ENCODE measurements around the gene DNAH3.

The DNAH3 gene

GRCh38 chr16:20900299-20901067, 250.2 kb downstream of the DNAH3 start, which contains the start of the genes DCUN1D3 and LYRM1:
Gene DCUN1D3, minus strand, starts transcription at chr16:20900358. Its CDS starts 37,820 bp downstream, at chr16:20862538.
Gene LYRM1, plus strand, starts transcription at chr16:20900771. Its CDS starts 14,785 bp downstream, at chr16:20915556.
- no peaks in the 10 kb centered on the region for H3K9me3 ChIP-seq (ENCODE audit: control insufficient read depth in 5 of 5, low read length in 5 of 5)
- H3K4me3 ChIP-seq (ENCODE audit: low read depth in 1 of 5, low read length in 5 of 5) = peak within 1 kb of the TSS; percentile 88 to 95 (median 94)
- H3K27ac ChIP-seq (ENCODE audit: low read depth, low read length) = peak within 1 kb of the TSS; percentile 97
- H3K4me1 ChIP-seq (ENCODE audit: control insufficient read depth in 5 of 5, insufficient read depth in 5 of 5, low read length in 5 of 5) = peaks cover 5 to 80% (median 77%) of the 10 kb centered on the region in 5 donors
- H3K36me3 ChIP-seq (ENCODE audit: control insufficient read depth in 5 of 5, insufficient read depth in 5 of 5, low read length in 5 of 5) = peaks cover 10 to 14% (median 13%) of the 10 kb centered on the region in 5 donors
- peak within 1 kb of the TSS; percentile 96 to 100 (median 98) for H3K9ac ChIP-seq (ENCODE audit: low read length in 5 of 5)
- no peaks in the 10 kb centered on the region for H3K27me3 ChIP-seq (ENCODE audit: control insufficient read depth in 5 of 5, insufficient read depth in 4 of 5, low read length in 5 of 5)

DNA sequence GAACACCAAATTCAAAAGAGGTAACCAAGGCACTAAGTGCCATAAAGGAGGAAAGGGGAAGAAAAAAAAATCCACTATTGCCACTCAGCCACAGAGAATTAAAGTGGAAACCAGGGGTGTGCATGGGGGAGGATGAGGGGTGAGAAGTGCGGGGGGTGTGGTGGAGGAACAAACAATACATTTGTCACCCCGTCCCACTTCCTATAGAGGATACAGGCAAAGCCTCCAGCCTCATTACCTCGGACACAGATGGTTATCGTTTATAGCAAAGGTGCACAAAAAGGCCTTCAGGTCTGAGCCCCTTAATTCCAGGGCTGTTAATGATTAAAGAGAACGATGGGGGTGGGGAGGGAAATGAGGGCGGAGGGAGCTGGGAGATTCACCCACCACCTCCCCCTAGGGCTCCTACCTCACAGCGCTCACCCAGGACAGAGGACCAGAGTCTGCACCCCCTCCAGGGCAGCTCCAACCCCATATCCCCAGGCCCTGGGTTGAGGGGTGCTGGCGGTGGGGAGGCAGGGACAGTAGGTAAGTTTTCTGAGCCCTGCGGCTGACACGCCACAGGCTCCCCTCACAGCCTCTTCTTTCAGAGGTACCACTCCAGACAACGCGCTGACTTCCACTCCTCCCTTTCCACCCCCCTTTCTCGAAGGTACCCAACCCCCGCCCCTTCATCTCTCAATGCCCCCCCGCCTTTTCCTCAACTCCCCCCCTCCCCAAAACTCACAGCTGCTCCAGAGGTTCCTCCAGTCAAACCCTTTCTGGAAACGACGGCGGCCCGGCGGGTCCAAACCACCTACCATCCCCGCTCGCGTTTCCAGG, 251.0 kb downstream of the DNAH3 start:
- peak overlapping the region; percentile 94 to 100 (median 96) for H3K9ac ChIP-seq (ENCODE audit: low read length in 5 of 5)
- H3K4me1 ChIP-seq (ENCODE audit: control insufficient read depth in 5 of 5, insufficient read depth in 5 of 5, low read length in 5 of 5) = peaks cover 5 to 81% (median 72%) of the 10 kb centered on the region in 5 donors

GRCh38 chr16:20899071-20899470, 251.6 kb downstream of the DNAH3 start:
- peaks cover 15 to 23% (median 23%) of the 10 kb centered on the region in 5 donors for H3K36me3 ChIP-seq (ENCODE audit: control insufficient read depth in 5 of 5, insufficient read depth in 5 of 5, low read length in 5 of 5)
- peaks cover 5 to 81% (median 72%) of the 10 kb centered on the region in 5 donors for H3K4me1 ChIP-seq (ENCODE audit: control insufficient read depth in 5 of 5, insufficient read depth in 5 of 5, low read length in 5 of 5)
- no peaks in the 10 kb centered on the region for H3K9me3 ChIP-seq (ENCODE audit: control insufficient read depth in 5 of 5, low read length in 5 of 5)
- H3K27me3 ChIP-seq (ENCODE audit: control insufficient read depth in 5 of 5, insufficient read depth in 4 of 5, low read length in 5 of 5) = no peaks in the 10 kb centered on the region
- peak overlapping the region; percentile 88 to 95 (median 94) for H3K4me3 ChIP-seq (ENCODE audit: low read depth in 1 of 5, low read length in 5 of 5)
- H3K27ac ChIP-seq (ENCODE audit: low read depth, low read length) = peak overlapping the region; percentile 97
- peak overlapping the region; percentile 94 to 100 (median 96) for H3K9ac ChIP-seq (ENCODE audit: low read length in 5 of 5)

More for the DNA sequence above, 251.0 kb downstream of the DNAH3 start:
- peak overlapping the region; percentile 97 for H3K27ac ChIP-seq (ENCODE audit: low read depth, low read length)
- H3K36me3 ChIP-seq (ENCODE audit: control insufficient read depth in 5 of 5, insufficient read depth in 5 of 5, low read length in 5 of 5) = peaks cover 15 to 17% (median 17%) of the 10 kb centered on the region in 5 donors
- H3K27me3 ChIP-seq (ENCODE audit: control insufficient read depth in 5 of 5, insufficient read depth in 4 of 5, low read length in 5 of 5) = no peaks in the 10 kb centered on the region
- H3K4me3 ChIP-seq (ENCODE audit: low read depth in 1 of 5, low read length in 5 of 5) = peak overlapping the region; percentile 88 to 95 (median 94)
- H3K9me3 ChIP-seq (ENCODE audit: control insufficient read depth in 5 of 5, low read length in 5 of 5) = no peaks in the 10 kb centered on the region

DNA sequence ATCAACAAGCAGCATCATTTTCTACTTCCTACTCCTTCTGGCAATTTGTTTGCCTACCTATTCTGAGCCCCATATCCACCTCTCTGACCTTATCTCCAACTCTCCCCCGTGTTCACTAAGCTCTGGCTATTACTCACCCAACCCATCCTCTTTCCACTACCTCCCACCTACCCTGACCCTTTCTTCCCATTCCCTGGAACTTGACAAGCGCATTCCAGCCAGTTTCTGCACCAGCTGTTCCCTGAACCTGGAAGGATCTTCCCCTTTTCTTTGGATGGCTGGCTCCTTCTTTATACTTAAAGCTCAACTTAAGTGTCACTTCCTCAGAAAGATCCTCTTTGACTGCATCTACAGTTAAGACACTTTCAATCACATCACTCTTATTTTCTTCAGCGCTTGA, 252.7 kb downstream of the DNAH3 start:
- Histone ChIP-seq H3K4me3 (ENCODE audit: low read depth in 1 of 5, low read length in 5 of 5) (peak overlapping the region; percentile 88 to 95 (median 94)), H3K27ac (ENCODE audit: low read depth, low read length) (peak overlapping the region; percentile 97), H3K4me1 (ENCODE audit: control insufficient read depth in 5 of 5, insufficient read depth in 5 of 5, low read length in 5 of 5) (peaks cover 0 to 81% (median 68%) of the 10 kb centered on the region in 5 donors), H3K27me3 (ENCODE audit: control insufficient read depth in 5 of 5, insufficient read depth in 4 of 5, low read length in 5 of 5) (no peaks in the 10 kb centered on the region), H3K9me3 (ENCODE audit: control insufficient read depth in 5 of 5, low read length in 5 of 5) (no peaks in the 10 kb centered on the region), H3K36me3 (ENCODE audit: control insufficient read depth in 5 of 5, insufficient read depth in 5 of 5, low read length in 5 of 5) (peaks cover 15 to 31% (median 31%) of the 10 kb centered on the region in 5 donors), H3K9ac (ENCODE audit: low read length in 5 of 5) (peak overlapping the region; percentile 1 to 100 (median 96))

- peak overlapping the region in 3 of 5 donors; percentile 96 to 100 (median 99) for H3K9ac ChIP-seq (ENCODE audit: low read length in 5 of 5)
- H3K4me3 ChIP-seq (ENCODE audit: low read depth in 1 of 5, low read length in 5 of 5) = peak overlapping the region; percentile 88 to 95 (median 94)
- H3K27ac ChIP-seq (ENCODE audit: low read depth, low read length) = peak overlapping the region; percentile 97
- no peaks in the 10 kb centered on the region for H3K9me3 ChIP-seq (ENCODE audit: control insufficient read depth in 5 of 5, low read length in 5 of 5)
- H3K36me3 ChIP-seq (ENCODE audit: control insufficient read depth in 5 of 5, insufficient read depth in 5 of 5, low read length in 5 of 5) = peaks cover 21 to 35% (median 34%) of the 10 kb centered on the region in 5 donors
- H3K4me1 ChIP-seq (ENCODE audit: control insufficient read depth in 5 of 5, insufficient read depth in 5 of 5, low read length in 5 of 5) = peaks cover 0 to 81% (median 62%) of the 10 kb centered on the region in 5 donors
- no peaks in the 10 kb centered on the region for H3K27me3 ChIP-seq (ENCODE audit: control insufficient read depth in 5 of 5, insufficient read depth in 4 of 5, low read length in 5 of 5)
Measured at GRCh38 chr16:20897253-20897897, 253.3 kb downstream of the DNAH3 start.

- H3K27me3 ChIP-seq (ENCODE audit: control insufficient read depth in 5 of 5, insufficient read depth in 4 of 5, low read length in 5 of 5) = no peaks in the 10 kb centered on the region
- no peak overlapping the region for H3K27ac ChIP-seq (ENCODE audit: low read depth, low read length)
- H3K4me3 ChIP-seq (ENCODE audit: low read depth in 1 of 5, low read length in 5 of 5) = no peak overlapping the region
- no peak overlapping the region for H3K9ac ChIP-seq (ENCODE audit: low read length in 5 of 5)
- H3K9me3 ChIP-seq (ENCODE audit: control insufficient read depth in 5 of 5, low read length in 5 of 5) = no peaks in the 10 kb centered on the region
- peaks cover 0 to 90% (median 53%) of the 10 kb centered on the region in 5 donors for H3K4me1 ChIP-seq (ENCODE audit: control insufficient read depth in 5 of 5, insufficient read depth in 5 of 5, low read length in 5 of 5)
- peaks cover 21 to 50% (median 41%) of the 10 kb centered on the region in 5 donors for H3K36me3 ChIP-seq (ENCODE audit: control insufficient read depth in 5 of 5, insufficient read depth in 5 of 5, low read length in 5 of 5)
Measured at GRCh38 chr16:20894388-20894787, 256.3 kb downstream of the DNAH3 start.

- H3K4me3 ChIP-seq (ENCODE audit: low read depth in 1 of 5, low read length in 5 of 5) = peak overlapping the region in 1 of 5 donors; percentile 17
- H3K27me3 ChIP-seq (ENCODE audit: control insufficient read depth in 5 of 5, insufficient read depth in 4 of 5, low read length in 5 of 5) = no peaks in the 10 kb centered on the region
- no peaks in the 10 kb centered on the region for H3K9me3 ChIP-seq (ENCODE audit: control insufficient read depth in 5 of 5, low read length in 5 of 5)
- peaks cover 0 to 80% (median 50%) of the 10 kb centered on the region in 5 donors for H3K4me1 ChIP-seq (ENCODE audit: control insufficient read depth in 5 of 5, insufficient read depth in 5 of 5, low read length in 5 of 5)
- H3K9ac ChIP-seq (ENCODE audit: low read length in 5 of 5) = no peak overlapping the region
- H3K36me3 ChIP-seq (ENCODE audit: control insufficient read depth in 5 of 5, insufficient read depth in 5 of 5, low read length in 5 of 5) = peaks cover 11 to 40% (median 31%) of the 10 kb centered on the region in 5 donors
- H3K27ac ChIP-seq (ENCODE audit: low read depth, low read length) = peak overlapping the region; percentile 70
Measured at GRCh38 chr16:20889625-20890275, 260.9 kb downstream of the DNAH3 start.

DNA sequence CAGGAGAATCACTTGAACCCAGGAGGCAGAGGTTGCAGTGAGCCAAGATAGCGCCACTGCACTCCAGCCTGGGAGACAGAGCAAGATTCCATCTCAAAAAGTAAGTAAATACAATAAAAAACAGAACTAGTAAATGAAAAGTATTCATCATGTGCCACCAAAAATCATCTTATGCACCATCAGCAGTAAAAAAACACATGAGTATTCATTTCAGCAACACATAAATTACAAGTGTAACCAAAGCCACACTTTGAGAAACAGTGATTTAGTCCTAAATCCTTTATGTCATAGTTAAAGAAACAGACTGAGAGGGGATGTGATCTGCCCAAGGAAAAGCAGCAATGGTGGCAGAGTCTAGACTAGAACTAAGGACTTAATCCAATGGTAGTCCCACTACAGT, 263.4 kb downstream of the DNAH3 start:
- Histone ChIP-seq H3K27me3 (ENCODE audit: control insufficient read depth in 5 of 5, insufficient read depth in 4 of 5, low read length in 5 of 5) (no peaks in the 10 kb centered on the region), H3K27ac (ENCODE audit: low read depth, low read length) (peak overlapping the region; percentile 88), H3K4me3 (ENCODE audit: low read depth in 1 of 5, low read length in 5 of 5) (no peak overlapping the region), H3K9me3 (ENCODE audit: control insufficient read depth in 5 of 5, low read length in 5 of 5) (no peaks in the 10 kb centered on the region), H3K4me1 (ENCODE audit: control insufficient read depth in 5 of 5, insufficient read depth in 5 of 5, low read length in 5 of 5) (peaks cover 0 to 78% (median 49%) of the 10 kb centered on the region in 5 donors), H3K9ac (ENCODE audit: low read length in 5 of 5) (no peak overlapping the region), H3K36me3 (ENCODE audit: control insufficient read depth in 5 of 5, insufficient read depth in 5 of 5, low read length in 5 of 5) (peaks cover 8 to 21% (median 12%) of the 10 kb centered on the region in 5 donors)

GRCh38 chr16:20886320-20886719, 264.3 kb downstream of the DNAH3 start:
- Histone ChIP-seq H3K9me3 (ENCODE audit: control insufficient read depth in 5 of 5, low read length in 5 of 5) (no peaks in the 10 kb centered on the region), H3K36me3 (ENCODE audit: control insufficient read depth in 5 of 5, insufficient read depth in 5 of 5, low read length in 5 of 5) (peaks cover 3 to 15% (median 9%) of the 10 kb centered on the region in 5 donors), H3K27me3 (ENCODE audit: control insufficient read depth in 5 of 5, insufficient read depth in 4 of 5, low read length in 5 of 5) (no peaks in the 10 kb centered on the region), H3K9ac (ENCODE audit: low read length in 5 of 5) (no peak overlapping the region), H3K4me3 (ENCODE audit: low read depth in 1 of 5, low read length in 5 of 5) (no peak overlapping the region), H3K27ac (ENCODE audit: low read depth, low read length) (peak overlapping the region; percentile 88), H3K4me1 (ENCODE audit: control insufficient read depth in 5 of 5, insufficient read depth in 5 of 5, low read length in 5 of 5) (peaks cover 0 to 75% (median 50%) of the 10 kb centered on the region in 5 donors)
